ENCODE measurements around the gene PTPN1. TPM values are rescaled to one million over a fixed set of nuclear protein-coding genes. Genes with fewer than 3 reads are reported as not detected.

The PTPN1 gene
- total and polyA plus RNA-seq, 2 donors (not counting 1 experiment from before 2014, with no cell fraction given) = 20.0 to 28.7 TPM

DNA sequence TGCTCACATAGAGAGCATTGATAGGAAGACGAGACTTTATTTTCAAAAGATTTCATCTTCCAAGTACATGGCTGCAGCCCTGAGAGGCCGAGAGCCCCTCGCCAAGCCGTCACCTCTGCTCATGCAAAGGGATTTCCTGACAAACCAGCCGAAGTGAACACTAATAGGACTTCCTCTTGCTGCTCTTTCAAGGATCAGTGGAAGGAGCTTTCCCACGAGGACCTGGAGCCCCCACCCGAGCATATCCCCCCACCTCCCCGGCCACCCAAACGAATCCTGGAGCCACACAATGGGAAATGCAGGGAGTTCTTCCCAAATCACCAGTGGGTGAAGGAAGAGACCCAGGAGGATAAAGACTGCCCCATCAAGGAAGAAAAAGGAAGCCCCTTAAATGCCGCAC lies 69.3 kb downstream of the PTPN1 start:
- Histone ChIP-seq H3K4me3 (replicated peaks in 1 of 4; ENCODE audit: control extremely low read depth in 1 of 4, insufficient read depth in 1 of 4, low read depth in 3 of 4, low read length in 4 of 4) (no peak overlapping the region), H4K20me1 (ENCODE audit: control insufficient read depth, extremely low read depth, insufficient read depth, low read length) (no peaks in the 10 kb centered on the region), H3K79me2 (ENCODE audit: control insufficient read depth, insufficient read depth, low read length) (no peaks in the 10 kb centered on the region), H3K36me3 (ENCODE audit: control insufficient read depth, insufficient read depth, low read length) (peaks cover 22% of the 10 kb centered on the region), H3K4me1 (ENCODE audit: control insufficient read depth, extremely low read depth, insufficient read depth, low read length) (no peaks in the 10 kb centered on the region), H3K9ac (ENCODE audit: insufficient read depth, low read length) (no peak overlapping the region), H3K4me2 (ENCODE audit: extremely low read depth, insufficient read depth, low read length) (no peak overlapping the region), H3K9me3 (ENCODE audit: control insufficient read depth, insufficient read depth, low read depth, low read length) (no peaks in the 10 kb centered on the region), H2AFZ (ENCODE audit: low read length) (no peak overlapping the region), H3K27me3 (ENCODE audit: control insufficient read depth, insufficient read depth, low read length) (no peaks in the 10 kb centered on the region), H3K27ac (ENCODE audit: insufficient read depth, low read length) (no peak overlapping the region)
- no peak for TF ChIP-seq EZH2 (IDR thresholded peaks at IDR 0.05; ENCODE audit: low read length, missing control alignments)
- TF ChIP-seq, protein P1, sequence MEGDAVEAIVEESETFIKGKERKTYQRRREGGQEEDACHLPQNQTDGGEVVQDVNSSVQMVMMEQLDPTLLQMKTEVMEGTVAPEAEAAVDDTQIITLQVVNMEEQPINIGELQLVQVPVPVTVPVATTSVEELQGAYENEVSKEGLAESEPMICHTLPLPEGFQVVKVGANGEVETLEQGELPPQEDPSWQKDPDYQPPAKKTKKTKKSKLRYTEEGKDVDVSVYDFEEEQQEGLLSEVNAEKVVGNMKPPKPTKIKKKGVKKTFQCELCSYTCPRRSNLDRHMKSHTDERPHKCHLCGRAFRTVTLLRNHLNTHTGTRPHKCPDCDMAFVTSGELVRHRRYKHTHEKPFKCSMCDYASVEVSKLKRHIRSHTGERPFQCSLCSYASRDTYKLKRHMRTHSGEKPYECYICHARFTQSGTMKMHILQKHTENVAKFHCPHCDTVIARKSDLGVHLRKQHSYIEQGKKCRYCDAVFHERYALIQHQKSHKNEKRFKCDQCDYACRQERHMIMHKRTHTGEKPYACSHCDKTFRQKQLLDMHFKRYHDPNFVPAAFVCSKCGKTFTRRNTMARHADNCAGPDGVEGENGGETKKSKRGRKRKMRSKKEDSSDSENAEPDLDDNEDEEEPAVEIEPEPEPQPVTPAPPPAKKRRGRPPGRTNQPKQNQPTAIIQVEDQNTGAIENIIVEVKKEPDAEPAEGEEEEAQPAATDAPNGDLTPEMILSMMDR (conservative IDR thresholded peaks at IDR 0.05 in 1 of 2, IDR thresholded peaks at IDR 0.05 in 1 of 2; ENCODE audit: low read depth in 1 of 2, low read length in 2 of 2) = no peak
- DNase-seq (ENCODE audit: low read depth in 2 of 2) = no peak

DNA sequence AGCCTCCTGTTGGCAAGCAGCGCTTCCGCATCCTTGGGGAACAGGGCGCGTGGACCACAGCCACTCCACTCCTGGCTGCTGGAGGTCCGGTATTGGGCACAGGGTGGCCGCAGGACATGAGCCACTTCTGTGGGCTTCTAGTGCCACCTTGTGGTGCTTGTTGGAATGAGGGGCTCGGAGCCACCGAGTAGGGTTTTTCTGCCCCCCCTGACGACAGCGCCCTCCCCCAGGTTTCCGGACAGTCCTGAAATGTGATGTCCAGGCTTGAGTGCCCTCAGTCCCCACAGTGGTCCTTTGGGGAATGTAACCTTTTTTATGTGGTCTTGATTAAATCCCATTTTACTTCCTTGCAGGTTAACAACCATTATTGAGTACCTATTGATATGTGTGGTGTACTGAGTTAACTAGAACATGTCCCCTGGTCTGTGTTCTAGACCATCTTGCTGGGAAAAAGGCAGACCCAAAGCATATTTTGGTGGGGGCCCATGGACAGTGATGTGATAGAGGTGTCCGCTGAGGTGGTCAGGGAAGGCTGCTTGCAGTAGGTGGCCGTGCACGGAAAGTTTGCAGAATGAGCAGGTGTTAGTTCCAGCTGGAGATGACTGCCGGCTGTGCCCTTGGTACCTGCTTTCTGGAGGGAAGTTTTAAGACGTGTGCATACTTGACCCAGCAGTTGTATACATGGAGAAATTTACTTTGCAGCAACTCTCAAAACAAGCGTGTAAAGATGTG lies 70.0 kb downstream of the PTPN1 start:
- H3K79me2 ChIP-seq (ENCODE audit: control insufficient read depth, insufficient read depth, low read length) = no peaks in the 10 kb centered on the region
- H3K36me3 ChIP-seq (ENCODE audit: control insufficient read depth, insufficient read depth, low read length) = peaks cover 18% of the 10 kb centered on the region
- H3K9me3 ChIP-seq (ENCODE audit: control insufficient read depth, insufficient read depth, low read depth, low read length) = no peaks in the 10 kb centered on the region
- no peak overlapping the region for H2AFZ ChIP-seq (ENCODE audit: low read length)
- TF ChIP-seq, protein P1 (conservative IDR thresholded peaks at IDR 0.05 in 1 of 2, IDR thresholded peaks at IDR 0.05 in 1 of 2; ENCODE audit: low read depth in 1 of 2, low read length in 2 of 2) = peak; percentile 66 to 75
- no peak for TF ChIP-seq EZH2 (IDR thresholded peaks at IDR 0.05; ENCODE audit: low read length, missing control alignments)
- H4K20me1 ChIP-seq (ENCODE audit: control insufficient read depth, extremely low read depth, insufficient read depth, low read length) = no peaks in the 10 kb centered on the region
- H3K4me3 ChIP-seq (replicated peaks in 1 of 4; ENCODE audit: control extremely low read depth in 1 of 4, insufficient read depth in 1 of 4, low read depth in 3 of 4, low read length in 4 of 4) = no peak overlapping the region
- no peaks in the 10 kb centered on the region for H3K27me3 ChIP-seq (ENCODE audit: control insufficient read depth, insufficient read depth, low read length)
- no peak overlapping the region for H3K9ac ChIP-seq (ENCODE audit: insufficient read depth, low read length)
- no peak overlapping the region for H3K27ac ChIP-seq (ENCODE audit: insufficient read depth, low read length)
- H3K4me2 ChIP-seq (ENCODE audit: extremely low read depth, insufficient read depth, low read length) = no peak overlapping the region
- H3K4me1 ChIP-seq (ENCODE audit: control insufficient read depth, extremely low read depth, insufficient read depth, low read length) = no peaks in the 10 kb centered on the region
- DNase-seq (ENCODE audit: low read depth in 2 of 2) = peak; percentile 43 to 55

DNA sequence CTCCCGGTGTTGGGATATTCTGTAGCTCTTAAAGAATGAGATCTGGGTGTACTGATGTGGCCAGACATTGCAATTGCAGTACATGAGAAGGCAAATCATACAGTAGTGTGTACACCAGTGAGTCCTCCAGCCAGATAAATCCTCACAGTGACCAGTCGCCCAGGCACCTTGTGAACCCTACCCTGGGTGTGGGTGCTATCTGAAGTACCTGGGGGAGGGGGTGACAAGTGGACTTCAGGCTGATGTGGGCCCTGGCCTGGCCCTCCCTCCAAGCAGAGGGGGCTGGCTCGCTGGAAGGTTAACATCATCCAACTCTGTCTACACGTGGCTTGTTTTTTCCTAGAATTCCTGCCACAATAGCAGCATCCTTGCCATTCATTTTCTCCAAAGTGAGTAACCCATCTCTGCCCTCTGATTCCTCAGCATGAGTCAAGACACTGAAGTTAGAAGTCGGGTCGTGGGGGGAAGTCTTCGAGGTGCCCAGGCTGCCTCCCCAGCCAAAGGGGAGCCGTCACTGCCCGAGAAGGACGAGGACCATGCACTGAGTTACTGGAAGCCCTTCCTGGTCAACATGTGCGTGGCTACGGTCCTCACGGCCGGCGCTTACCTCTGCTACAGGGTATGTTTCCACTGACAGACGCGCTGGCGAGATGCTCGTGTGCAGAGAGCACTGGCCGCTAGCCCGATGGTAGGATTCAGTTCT lies 70.8 kb downstream of the PTPN1 start:
- H3K9ac ChIP-seq (ENCODE audit: insufficient read depth, low read length) = no peak overlapping the region
- H3K79me2 ChIP-seq (ENCODE audit: control insufficient read depth, insufficient read depth, low read length) = no peaks in the 10 kb centered on the region
- no peak overlapping the region for H2AFZ ChIP-seq (ENCODE audit: low read length)
- H3K27ac ChIP-seq (ENCODE audit: insufficient read depth, low read length) = no peak overlapping the region
- no peaks in the 10 kb centered on the region for H3K27me3 ChIP-seq (ENCODE audit: control insufficient read depth, insufficient read depth, low read length)
- H3K4me3 ChIP-seq (replicated peaks in 1 of 4; ENCODE audit: control extremely low read depth in 1 of 4, insufficient read depth in 1 of 4, low read depth in 3 of 4, low read length in 4 of 4) = no peak overlapping the region
- peaks cover 23% of the 10 kb centered on the region for H3K36me3 ChIP-seq (ENCODE audit: control insufficient read depth, insufficient read depth, low read length)
- H3K9me3 ChIP-seq (ENCODE audit: control insufficient read depth, insufficient read depth, low read depth, low read length) = no peaks in the 10 kb centered on the region
- no peaks in the 10 kb centered on the region for H3K4me1 ChIP-seq (ENCODE audit: control insufficient read depth, extremely low read depth, insufficient read depth, low read length)
- no peaks in the 10 kb centered on the region for H4K20me1 ChIP-seq (ENCODE audit: control insufficient read depth, extremely low read depth, insufficient read depth, low read length)
- TF ChIP-seq, protein P1 (conservative IDR thresholded peaks at IDR 0.05 in 1 of 2, IDR thresholded peaks at IDR 0.05 in 1 of 2; ENCODE audit: low read depth in 1 of 2, low read length in 2 of 2) = no peak
- no peak for TF ChIP-seq EZH2 (IDR thresholded peaks at IDR 0.05; ENCODE audit: low read length, missing control alignments)
- no peak for DNase-seq (ENCODE audit: low read depth in 2 of 2)
- no peak overlapping the region for H3K4me2 ChIP-seq (ENCODE audit: extremely low read depth, insufficient read depth, low read length)
